Bronchial epithelial cell (primary cell): ENCODE results near the gene KCNMB2. TPM values are rescaled to one million over a fixed set of nuclear protein-coding genes. Genes with fewer than 3 reads are reported as not detected.

ENCODE experiments used
- DNase-seq: peaks from one replicate; pipeline ENCODE4 v3.0.0-alpha.2; 2010; ENCODE audit warnings: low read depth
- FAIRE-seq: peaks from 2 replicates; lab custom pipeline; 2011; peaks lifted over from hg19 to GRCh38; lab: Jason Lieb, UNC
- H3K27me3 ChIP-seq: 2 replicates; pipeline ENCODE4 v1.5.1; 2011; ENCODE audit warnings: low read length; ENCODE audit not compliant: control insufficient read depth, insufficient read depth
- H3K36me3 ChIP-seq: 2 replicates; pipeline ENCODE4 v1.5.1; 2011; ENCODE audit warnings: low read length; ENCODE audit not compliant: control insufficient read depth, insufficient read depth
- H3K4me3 ChIP-seq: 2 replicates; pipeline ENCODE4 v1.5.1; 2011; ENCODE audit warnings: mild to moderate bottlenecking, low read depth, low read length, control low read depth
- CTCF ChIP-seq: IDR thresholded peaks from 2 replicates; pipeline ENCODE4 v1.5.1; 2011; ENCODE audit warnings: mild to moderate bottlenecking, moderate library complexity, low read length, control low read depth, inconsistent platforms; ENCODE audit not compliant: insufficient read depth, severe bottlenecking
- total RNA-seq: library from RNA; depleted of rRNA; stranded (reverse); fragments of >200 nt; gene quantifications from 2 replicates; pipeline ENCODE4 v1.2.1, GENCODE V29; 2014

Gene KCNMB2
- not detected in 2 replicates for total RNA-seq

- H3K36me3 ChIP-seq, result no peaks in the 10 kb centered on the region
- no peak within 1 kb of the TSS for H3K4me3 ChIP-seq
- DNase-seq (no peak), FAIRE-seq (no peak)
- no peak for TF ChIP-seq CTCF
- no peaks in the 10 kb centered on the region for H3K27me3 ChIP-seq
These were observed at the start of gene KCNMB2 for GRCh38 chr3:178536211-178537079. Gene KCNMB2, plus strand, starts transcription at chr3:178536436.

- no peaks in the 10 kb centered on the region for H3K36me3 ChIP-seq
- no peak overlapping the region for H3K4me3 ChIP-seq
- no peak for DNase-seq
- no peak for TF ChIP-seq CTCF
- H3K27me3 ChIP-seq, result no peaks in the 10 kb centered on the region
- FAIRE-seq, result no peak
These were observed 49.3 kb upstream of the KCNMB2 start for GRCh38 chr3:178486903-178487302.

GRCh38 chr3:178487752-178488151, 48.5 kb upstream of the KCNMB2 start:
- Histone ChIP-seq H3K27me3 (no peaks in the 10 kb centered on the region), H3K36me3 (no peaks in the 10 kb centered on the region), H3K4me3 (no peak overlapping the region)
- no peak for TF ChIP-seq CTCF
- FAIRE-seq (no peak), DNase-seq (peak; percentile 13)

- DNase-seq (no peak), FAIRE-seq (no peak)
- H3K4me3 ChIP-seq, result no peak overlapping the region
- H3K27me3 ChIP-seq, result no peaks in the 10 kb centered on the region
- no peaks in the 10 kb centered on the region for H3K36me3 ChIP-seq
- no peak for TF ChIP-seq CTCF
These were observed 44.5 kb upstream of the KCNMB2 start for GRCh38 chr3:178491751-178492150.

- FAIRE-seq (no peak), DNase-seq (no peak)
- no peak overlapping the region for H3K4me3 ChIP-seq
- no peak for TF ChIP-seq CTCF
- no peaks in the 10 kb centered on the region for H3K27me3 ChIP-seq
- no peaks in the 10 kb centered on the region for H3K36me3 ChIP-seq
These were observed 43.7 kb upstream of the KCNMB2 start for GRCh38 chr3:178492491-178492890.
